HT-29 (cell line): ENCODE measurements around the gene HRH2. TPM values are rescaled to one million over a fixed set of nuclear protein-coding genes. Genes with fewer than 3 reads are reported as not detected.
"Not testable (repeated sequence)": the region's sequence is repeated elsewhere in the genome, so short reads cannot be mapped to it uniquely, and the experiment has no call there.

Experiments
- DNase-seq: peaks from one replicate; pipeline ENCODE4 v3.0.0-alpha.2; 2015; ENCODE audit warnings: low spot score
- total RNA-seq: library from RNA; depleted of rRNA; stranded (reverse); fragments of >200 nt; shearing (Covaris generic); gene quantifications from 2 replicates; pipeline ENCODE4 v1.2.3, GENCODE V29; 2014; rRNA removed

Gene HRH2
- not detected in 2 replicates for total RNA-seq

- DNase-seq = no peak
These were observed at the start of gene HRH2 for GRCh38 chr5:175657593-175658271. Gene HRH2 (plus strand): TSS chr5:175658071. CDS start chr5:175683234, 25,163 bp downstream.

GRCh38 chr5:175609526-175609925, 48.3 kb upstream of the HRH2 start:
- no peak for DNase-seq

- no peak for DNase-seq
These were observed 47.5 kb upstream of the HRH2 start for GRCh38 chr5:175610381-175610780.

GRCh38 chr5:175610898-175611297, 47.0 kb upstream of the HRH2 start:
- DNase-seq = no peak

GRCh38 chr5:175614223-175614815, 43.6 kb upstream of the HRH2 start:
- no peak for DNase-seq

GRCh38 chr5:175614861-175615260, 43.0 kb upstream of the HRH2 start:
- DNase-seq = no peak

GRCh38 chr5:175616083-175616482, 41.8 kb upstream of the HRH2 start:
- DNase-seq = no peak

GRCh38 chr5:175616527-175616926, 41.3 kb upstream of the HRH2 start:
- not testable (repeated sequence) for DNase-seq

GRCh38 chr5:175617447-175617846, 40.4 kb upstream of the HRH2 start:
- no peak for DNase-seq

- no peak for DNase-seq
These were observed 37.3 kb upstream of the HRH2 start for GRCh38 chr5:175620527-175620926.

- DNase-seq = no peak
These were observed 35.9 kb upstream of the HRH2 start for GRCh38 chr5:175621971-175622370.

GRCh38 chr5:175623088-175623487, 34.8 kb upstream of the HRH2 start:
- DNase-seq = no peak

- DNase-seq = no peak
These were observed 33.6 kb upstream of the HRH2 start for GRCh38 chr5:175624316-175624715.

GRCh38 chr5:175627005-175627404, 30.9 kb upstream of the HRH2 start:
- no peak for DNase-seq

- DNase-seq = no peak
These were observed 30.1 kb upstream of the HRH2 start for GRCh38 chr5:175627739-175628138.

GRCh38 chr5:175628668-175629067, 29.2 kb upstream of the HRH2 start:
- DNase-seq = no peak

GRCh38 chr5:175629261-175629660, 28.6 kb upstream of the HRH2 start:
- no peak for DNase-seq

GRCh38 chr5:175629793-175630192, 28.1 kb upstream of the HRH2 start:
- DNase-seq = no peak

- DNase-seq = no peak
These were observed 21.9 kb upstream of the HRH2 start for GRCh38 chr5:175635854-175636584.

- no peak for DNase-seq
These were observed 19.6 kb upstream of the HRH2 start for GRCh38 chr5:175638305-175638704.

- DNase-seq = no peak
These were observed 17.6 kb upstream of the HRH2 start for GRCh38 chr5:175640106-175640775.

GRCh38 chr5:175642998-175643397, 14.9 kb upstream of the HRH2 start:
- no peak for DNase-seq
